SK-N-SH treated with all-trans-retinoic acid at 6 μM for 48 hours (cell line): Measurements from ENCODE around the gene ERMARD.

Experiments
- ARNTL ChIP-seq: fragments of 450-650 bp; formaldehyde crosslinking; IDR thresholded peaks from 2 replicates; pipeline ENCODE4 v1.5.0; 2020; ENCODE audit warnings: low read depth, mild to moderate bottlenecking, moderate library complexity, borderline replicate concordance
- TCF4 ChIP-seq: fragments of 250-450 bp; sonication (Bioruptor Pico); IDR thresholded peaks from 2 replicates; pipeline ENCODE4 v1.8.0; 2021; ENCODE audit warnings: mild to moderate bottlenecking, moderate library complexity, borderline replicate concordance
- ZFP30 ChIP-seq: fragments of 450-650 bp; formaldehyde crosslinking; IDR thresholded peaks from 2 replicates; pipeline ENCODE4 v1.5.0; 2022; ENCODE audit warnings: mild to moderate bottlenecking, moderate library complexity

- TF ChIP-seq ZFP30 (CRISPR knock-in tag) (no peak), ARNTL (CRISPR knock-in tag) (no peak), TCF4 (CRISPR knock-in tag) (no peak)
Observed at GRCh38 chr6:169723991-169724493, 27.4 kb upstream of the ERMARD start.
